Epithelial cell of esophagus (primary cell): ENCODE data around the gene SIM2.

Source experiments
- DNase-seq: peaks from one replicate; pipeline ENCODE4 v3.0.0; 2010; ENCODE audit warnings: low read depth
- H3K4me3 ChIP-seq: 2 replicates; pipeline ENCODE4 v1.5.1; 2011; ENCODE audit warnings: mild to moderate bottlenecking, low read length, control low read depth
- CTCF ChIP-seq: IDR thresholded peaks from 2 replicates; pipeline ENCODE4 v1.5.1; 2011; ENCODE audit warnings: low read depth, mild to moderate bottlenecking, low read length, control low read depth, inconsistent platforms; ENCODE audit not compliant: insufficient read depth; ENCODE audit errors: missing control alignments

SIM2 gene

GRCh38 chr21:36738489-36739126 lies 39.7 kb downstream of the SIM2 start:
- no peak overlapping the region for H3K4me3 ChIP-seq
- no peak for DNase-seq
- TF ChIP-seq CTCF: no peak

GRCh38 chr21:36741506-36741905 lies 42.6 kb downstream of the SIM2 start:
- DNase-seq: no peak
- H3K4me3 ChIP-seq: no peak overlapping the region
- no peak for TF ChIP-seq CTCF

- H3K4me3 ChIP-seq: no peak overlapping the region
- DNase-seq: no peak
- no peak for TF ChIP-seq CTCF
These were observed 44.1 kb downstream of the SIM2 start for GRCh38 chr21:36743008-36743407.

GRCh38 chr21:36743446-36743845 lies 44.5 kb downstream of the SIM2 start:
- no peak for DNase-seq
- TF ChIP-seq CTCF: no peak

GRCh38 chr21:36744190-36744559 lies 45.3 kb downstream of the SIM2 start:
- TF ChIP-seq CTCF: no peak
- no peak for DNase-seq
- H3K4me3 ChIP-seq: no peak overlapping the region

More at GRCh38 chr21:36743446-36743845, 44.5 kb downstream of the SIM2 start:
- H3K4me3 ChIP-seq: no peak overlapping the region

GRCh38 chr21:36744560-36745231 lies 45.8 kb downstream of the SIM2 start:
- H3K4me3 ChIP-seq: no peak overlapping the region
- no peak for TF ChIP-seq CTCF
- DNase-seq: no peak

- TF ChIP-seq CTCF: no peak
- no peak for DNase-seq
- no peak overlapping the region for H3K4me3 ChIP-seq
These were observed 46.5 kb downstream of the SIM2 start for GRCh38 chr21:36745459-36745858.
